Keratinocyte (primary cell): ENCODE measurements around the gene IP6K2. TPM values are rescaled to one million over a fixed set of nuclear protein-coding genes. Genes with fewer than 3 reads are reported as not detected.
A peak's percentile ranks its signal among the peaks of the same experiment; 100 is the strongest.

Experiments used
- DNase-seq: peaks from one replicate; pipeline ENCODE4 v3.0.0-alpha.2; 2011; ENCODE audit warnings: low read depth, missing footprints, low spot score
- FAIRE-seq: peaks from 2 replicates; lab custom pipeline; 2011; peaks lifted over from hg19 to GRCh38; lab: Jason Lieb, UNC
- H2AFZ ChIP-seq: 2 replicates; pipeline ENCODE4 v1.6.0; 2012; ENCODE audit warnings: low read length, control low read depth, inconsistent platforms; ENCODE audit not compliant: control insufficient read depth
- H3K27ac ChIP-seq: 2 replicates; pipeline ENCODE4 v1.5.1; 2011; ENCODE audit warnings: low read length; ENCODE audit not compliant: control insufficient read depth, insufficient read depth
- H3K27me3 ChIP-seq: 3 replicates; pipeline ENCODE4 v1.6.0; 2011; ENCODE audit warnings: low read length; ENCODE audit not compliant: control insufficient read depth, insufficient read depth; ENCODE audit errors: extremely low read depth
- H3K36me3 ChIP-seq, 2 experiments: 2 replicates in 1 of 2; 3 replicates in 1 of 2; pipeline ENCODE4 v1.5.1; 2011; ENCODE audit warnings: low read length in 2 of 2, mild to moderate bottlenecking in 1 of 2; ENCODE audit not compliant: control insufficient read depth in 2 of 2, insufficient read depth in 2 of 2; ENCODE audit errors: extremely low read depth in 1 of 2
- H3K4me1 ChIP-seq: 3 replicates; pipeline ENCODE4 v1.5.1; 2011; ENCODE audit warnings: low read length; ENCODE audit not compliant: control insufficient read depth, insufficient read depth; ENCODE audit errors: extremely low read depth
- H3K4me2 ChIP-seq: 3 replicates; pipeline ENCODE4 v1.6.0; 2011; ENCODE audit warnings: low read depth, low read length; ENCODE audit not compliant: control insufficient read depth, insufficient read depth; ENCODE audit errors: extremely low read depth
- H3K4me3 ChIP-seq, 3 experiments: fragments of 200-600 bp in 1 of 3; sonication (generic) in 1 of 3; 2 replicates in 2 of 3; 3 replicates in 1 of 3; pipeline ENCODE4 v1.5.1; 2011 to 2016; ENCODE audit warnings: low read length in 3 of 3, mild to moderate bottlenecking in 3 of 3, control low read depth in 2 of 3, inconsistent platforms in 1 of 3, low read depth in 1 of 3, mixed read lengths in 1 of 3, mixed run types in 1 of 3, moderate library complexity in 1 of 3; ENCODE audit not compliant: control insufficient read depth in 2 of 3, insufficient read depth in 2 of 3; ENCODE audit errors: extremely low read depth in 1 of 3
- H3K79me2 ChIP-seq: 2 replicates; pipeline ENCODE4 v1.6.0; 2012; ENCODE audit warnings: low read length; ENCODE audit not compliant: control insufficient read depth, insufficient read depth
- H3K9ac ChIP-seq: 3 replicates; pipeline ENCODE4 v1.6.0; 2011; ENCODE audit warnings: low read length; ENCODE audit not compliant: control insufficient read depth, insufficient read depth; ENCODE audit errors: extremely low read depth
- H3K9me1 ChIP-seq: 3 replicates; pipeline ENCODE4 v1.6.0; 2011; ENCODE audit warnings: low read length; ENCODE audit not compliant: control insufficient read depth, insufficient read depth; ENCODE audit errors: extremely low read depth
- H3K9me3 ChIP-seq: 2 replicates; pipeline ENCODE4 v1.5.1; 2012; ENCODE audit warnings: low read depth, low read length; ENCODE audit not compliant: control insufficient read depth
- H4K20me1 ChIP-seq: 3 replicates; pipeline ENCODE4 v1.6.0; 2011; ENCODE audit warnings: low read length; ENCODE audit not compliant: control insufficient read depth, insufficient read depth; ENCODE audit errors: extremely low read depth
- EZH2 ChIP-seq: IDR thresholded peaks from one replicate; pipeline ENCODE4 v1.6.1; 2012; ENCODE audit warnings: inconsistent platforms, mild to moderate bottlenecking, low read length, moderate library complexity
- dilution Hi-C: fragments of 300-500 bp; cut with MboI; formaldehyde crosslinking; loops from one replicate; pipeline ENCODE4 v1.7.0; 2020; ENCODE audit warnings: low sequenced_read_pairs; ENCODE audit not compliant: extremely low pct_ligation_motif_present
- polyA plus RNA-seq, 5 experiments: library from polyadenylated mRNA; depleted of rRNA in 3 of 5; stranded (reverse) in 3 of 5; stranded (forward) in 1 of 5; unstranded in 1 of 5; fragments of >200 nt; gene quantifications; 1 replicate in 1 of 5; 2 replicates in 3 of 5; 3 replicates in 1 of 5; pipeline versions ENCODE4 v1.2.1 to v1.2.3, GENCODE V29; 2011 to 2012; ENCODE audit warnings: missing spikeins in 2 of 5, low read depth in 1 of 5, low replicate concordance in 1 of 5
- TF ChIP-seq, protein P1 (sequence below), 3 experiments: IDR thresholded peaks in 1 of 3; conservative IDR thresholded peaks in 1 of 3; optimal IDR thresholded peaks in 1 of 3; 2 replicates in 2 of 3; 3 replicates in 1 of 3; pipeline versions ENCODE3 to v1.5.1; 2011; ENCODE audit warnings: low read length in 3 of 3, mild to moderate bottlenecking in 3 of 3, moderate library complexity in 2 of 3, control low read depth in 1 of 3, inconsistent platforms in 1 of 3; ENCODE audit not compliant: insufficient read depth in 2 of 3; ENCODE audit errors: extremely low read depth in 1 of 3

Gene IP6K2
- polyA plus RNA-seq, 1 donor (not counting 4 experiments of a cell fraction or from before 2014, with no cell fraction given), result 110 TPM

DNA sequence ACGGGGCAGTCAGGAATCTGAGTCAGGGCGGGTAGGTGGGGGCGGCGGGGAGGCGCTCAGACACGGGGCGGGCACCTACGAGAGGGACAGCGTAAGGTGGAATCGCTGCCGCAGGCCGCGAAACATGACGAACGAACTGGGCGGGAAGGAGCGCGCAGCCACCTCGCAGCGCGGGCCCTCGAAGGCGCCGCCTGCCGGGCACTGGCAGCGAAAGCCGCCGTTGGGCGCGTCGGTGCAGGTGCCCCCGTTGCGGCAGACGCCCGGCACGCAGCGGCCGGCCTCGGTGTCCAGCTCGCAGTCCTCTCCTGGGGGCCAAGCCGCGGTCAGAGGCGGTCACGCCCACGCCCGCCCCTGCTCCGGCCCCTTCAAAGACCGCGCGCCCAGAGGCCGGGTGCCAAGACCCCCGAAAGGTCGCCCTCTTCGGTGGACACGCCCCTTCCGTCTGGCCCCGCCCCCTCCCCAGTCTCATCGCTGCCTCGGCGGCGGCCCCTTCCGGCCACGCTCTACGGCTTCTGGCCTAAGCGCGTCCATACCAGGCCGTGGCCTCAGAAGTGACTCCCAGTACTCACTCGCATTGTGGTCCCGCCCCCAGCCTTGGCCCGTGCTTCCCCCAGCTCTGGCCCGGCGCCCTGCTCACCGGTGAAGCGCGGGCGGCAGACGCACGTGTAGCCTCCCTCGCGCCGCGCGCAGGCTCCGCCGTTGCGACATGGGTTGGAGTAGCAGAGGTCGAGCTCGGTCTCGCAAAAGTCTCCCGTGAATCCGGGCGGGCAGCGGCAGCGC lies 60.8 kb downstream of the IP6K2 start:
- peaks cover 4% of the 10 kb centered on the region for H3K4me1 ChIP-seq
- dilution Hi-C loops, result no loop called here
- no peaks in the 10 kb centered on the region for H3K79me2 ChIP-seq
- H3K27me3 ChIP-seq, result peaks cover 13% of the 10 kb centered on the region
- no peaks in the 10 kb centered on the region for H3K9me3 ChIP-seq
- H3K36me3 ChIP-seq, result no peaks in the 10 kb centered on the region
- H2AFZ ChIP-seq, result peak overlapping the region; percentile 48
- DNase-seq (peak; percentile 58), FAIRE-seq (no peak)
- peak overlapping the region; percentile 67 for H3K4me2 ChIP-seq
- H3K9me1 ChIP-seq, result no peaks in the 10 kb centered on the region
- peak overlapping the region; percentile 32 to 60 (median 41) for H3K4me3 ChIP-seq
- no peaks in the 10 kb centered on the region for H4K20me1 ChIP-seq
- H3K27ac ChIP-seq, result no peak overlapping the region
- H3K9ac ChIP-seq, result peak overlapping the region; percentile 18
- no peak for TF ChIP-seq EZH2
- TF ChIP-seq, protein P1, sequence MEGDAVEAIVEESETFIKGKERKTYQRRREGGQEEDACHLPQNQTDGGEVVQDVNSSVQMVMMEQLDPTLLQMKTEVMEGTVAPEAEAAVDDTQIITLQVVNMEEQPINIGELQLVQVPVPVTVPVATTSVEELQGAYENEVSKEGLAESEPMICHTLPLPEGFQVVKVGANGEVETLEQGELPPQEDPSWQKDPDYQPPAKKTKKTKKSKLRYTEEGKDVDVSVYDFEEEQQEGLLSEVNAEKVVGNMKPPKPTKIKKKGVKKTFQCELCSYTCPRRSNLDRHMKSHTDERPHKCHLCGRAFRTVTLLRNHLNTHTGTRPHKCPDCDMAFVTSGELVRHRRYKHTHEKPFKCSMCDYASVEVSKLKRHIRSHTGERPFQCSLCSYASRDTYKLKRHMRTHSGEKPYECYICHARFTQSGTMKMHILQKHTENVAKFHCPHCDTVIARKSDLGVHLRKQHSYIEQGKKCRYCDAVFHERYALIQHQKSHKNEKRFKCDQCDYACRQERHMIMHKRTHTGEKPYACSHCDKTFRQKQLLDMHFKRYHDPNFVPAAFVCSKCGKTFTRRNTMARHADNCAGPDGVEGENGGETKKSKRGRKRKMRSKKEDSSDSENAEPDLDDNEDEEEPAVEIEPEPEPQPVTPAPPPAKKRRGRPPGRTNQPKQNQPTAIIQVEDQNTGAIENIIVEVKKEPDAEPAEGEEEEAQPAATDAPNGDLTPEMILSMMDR (optimal IDR thresholded peaks at IDR 0.05 in 1 of 3, IDR thresholded peaks at IDR 0.05 in 1 of 3, conservative IDR thresholded peaks at IDR 0.05 in 1 of 3; ENCODE audit: extremely low read depth in 1 of 3, insufficient read depth in 2 of 3, low read length in 3 of 3), result peak in 2 of 3 experiments; percentile 49 to 76

DNA sequence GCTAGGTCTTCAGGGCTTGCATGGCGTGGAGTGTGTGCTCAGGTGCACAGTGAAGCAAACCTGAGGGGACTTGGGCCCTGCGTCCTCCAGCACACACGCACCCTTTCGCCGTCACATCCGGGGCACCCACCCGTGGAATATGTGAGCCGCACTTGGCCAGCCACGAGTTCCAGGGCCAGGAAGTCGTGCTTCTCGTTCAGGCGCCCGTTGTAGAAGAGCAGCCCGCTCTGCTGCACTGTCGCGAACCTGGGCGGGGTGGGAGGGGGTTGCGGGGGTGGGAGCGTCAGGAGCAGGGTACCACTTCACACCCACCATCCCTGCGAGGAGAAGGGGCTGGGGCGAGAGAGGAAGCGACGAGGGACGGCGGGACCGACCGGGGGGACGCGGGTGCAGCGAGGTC lies 61.4 kb downstream of the IP6K2 start:
- Histone ChIP-seq H3K27me3 (peaks cover 7% of the 10 kb centered on the region), H3K36me3 (no peaks in the 10 kb centered on the region), H3K9ac (no peak overlapping the region), H4K20me1 (no peaks in the 10 kb centered on the region), H3K79me2 (no peaks in the 10 kb centered on the region), H3K4me3 (no peak overlapping the region), H3K4me2 (peak overlapping the region; percentile 30), H3K9me3 (no peaks in the 10 kb centered on the region), H3K27ac (no peak overlapping the region), H2AFZ (no peak overlapping the region), H3K4me1 (peaks cover 4% of the 10 kb centered on the region), H3K9me1 (no peaks in the 10 kb centered on the region)
- DNase-seq (no peak), FAIRE-seq (no peak)
- TF ChIP-seq EZH2, result no peak
- TF ChIP-seq, protein P1 (optimal IDR thresholded peaks at IDR 0.05 in 1 of 3, IDR thresholded peaks at IDR 0.05 in 1 of 3, conservative IDR thresholded peaks at IDR 0.05 in 1 of 3; ENCODE audit: extremely low read depth in 1 of 3, insufficient read depth in 2 of 3, low read length in 3 of 3), result no peak
- dilution Hi-C loops, result no loop called here
